ENCODE data around the gene RDX.

RDX gene

DNA sequence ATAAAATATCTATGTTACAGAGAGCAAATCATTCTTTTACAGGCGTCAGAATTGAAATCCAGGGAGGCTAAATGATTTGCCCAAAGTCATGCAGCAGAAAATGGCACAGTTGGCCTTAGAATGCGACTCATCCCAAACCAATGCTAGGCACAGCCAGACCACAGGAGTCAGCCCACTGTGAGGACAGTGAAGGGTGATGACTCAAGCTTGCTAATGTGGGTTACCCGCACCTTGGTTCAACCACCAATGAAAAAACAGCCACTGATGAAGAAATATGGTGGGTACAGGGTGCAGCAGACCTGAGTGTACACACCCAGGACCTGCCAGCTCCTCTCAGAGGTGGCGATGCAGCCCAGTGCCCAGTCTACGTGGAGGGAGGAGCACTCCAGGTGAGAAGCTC lies 113.5 kb downstream of the RDX start:
- Histone ChIP-seq H4K20me1 (ENCODE audit: insufficient read depth, low read length, poor library complexity, severe bottlenecking) (no peaks in the 10 kb centered on the region), H3F3A (ENCODE audit: low read depth) (no peaks in the 10 kb centered on the region), H2AFZ (ENCODE audit: low read length) (no peak overlapping the region), H3K4me3 (ENCODE audit: low read length, poor library complexity, severe bottlenecking) (no peak overlapping the region), H3K9me2 (replicated peaks; ENCODE audit: low read depth, low read length) (no peaks in the 10 kb centered on the region), H3K4me2 (ENCODE audit: low read depth, low read length, poor library complexity, severe bottlenecking) (no peak overlapping the region), H3K79me2 (ENCODE audit: insufficient read depth, low read length) (no peaks in the 10 kb centered on the region), H3K27me3 (ENCODE audit: insufficient read depth, low read length, poor library complexity, severe bottlenecking) (no peaks in the 10 kb centered on the region), H3K9ac (ENCODE audit: low read depth, low read length, poor library complexity, severe bottlenecking) (no peak overlapping the region), H3K9me3 (ENCODE audit: insufficient read depth, low read depth, low read length) (no peaks in the 10 kb centered on the region), H3K36me3 (ENCODE audit: insufficient read depth, low read length) (no peaks in the 10 kb centered on the region), H3K4me1 (ENCODE audit: insufficient read depth, low read length, poor library complexity, severe bottlenecking) (no peaks in the 10 kb centered on the region)
- TF ChIP-seq, protein P1, sequence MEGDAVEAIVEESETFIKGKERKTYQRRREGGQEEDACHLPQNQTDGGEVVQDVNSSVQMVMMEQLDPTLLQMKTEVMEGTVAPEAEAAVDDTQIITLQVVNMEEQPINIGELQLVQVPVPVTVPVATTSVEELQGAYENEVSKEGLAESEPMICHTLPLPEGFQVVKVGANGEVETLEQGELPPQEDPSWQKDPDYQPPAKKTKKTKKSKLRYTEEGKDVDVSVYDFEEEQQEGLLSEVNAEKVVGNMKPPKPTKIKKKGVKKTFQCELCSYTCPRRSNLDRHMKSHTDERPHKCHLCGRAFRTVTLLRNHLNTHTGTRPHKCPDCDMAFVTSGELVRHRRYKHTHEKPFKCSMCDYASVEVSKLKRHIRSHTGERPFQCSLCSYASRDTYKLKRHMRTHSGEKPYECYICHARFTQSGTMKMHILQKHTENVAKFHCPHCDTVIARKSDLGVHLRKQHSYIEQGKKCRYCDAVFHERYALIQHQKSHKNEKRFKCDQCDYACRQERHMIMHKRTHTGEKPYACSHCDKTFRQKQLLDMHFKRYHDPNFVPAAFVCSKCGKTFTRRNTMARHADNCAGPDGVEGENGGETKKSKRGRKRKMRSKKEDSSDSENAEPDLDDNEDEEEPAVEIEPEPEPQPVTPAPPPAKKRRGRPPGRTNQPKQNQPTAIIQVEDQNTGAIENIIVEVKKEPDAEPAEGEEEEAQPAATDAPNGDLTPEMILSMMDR (conservative IDR thresholded peaks at IDR 0.05; ENCODE audit: low read length): no peak
- TF ChIP-seq EZH2phosphoT487 (IDR thresholded peaks at IDR 0.05; ENCODE audit: borderline replicate concordance): no peak

DNA sequence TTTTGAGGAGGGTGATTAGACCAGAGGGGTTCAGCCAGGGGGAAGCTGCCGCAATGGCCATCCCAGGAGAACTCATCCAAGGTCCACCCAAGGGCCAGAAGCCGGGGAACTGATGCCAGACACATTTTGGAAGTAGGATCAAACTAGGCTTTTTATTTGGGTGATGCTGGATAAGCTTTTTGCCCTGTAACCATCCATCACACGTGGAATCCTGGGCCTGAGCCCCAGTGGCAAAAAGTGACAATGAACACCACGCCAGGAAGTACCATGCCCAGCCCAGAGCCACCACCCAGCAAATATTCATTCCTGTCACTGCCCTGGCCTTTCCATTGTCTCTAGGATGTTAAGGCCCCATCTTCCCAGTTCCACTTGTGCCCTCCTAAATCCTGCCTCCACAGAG lies 117.3 kb downstream of the RDX start:
- no peak for TF ChIP-seq EZH2phosphoT487 (IDR thresholded peaks at IDR 0.05; ENCODE audit: borderline replicate concordance)
- TF ChIP-seq, protein P1 (conservative IDR thresholded peaks at IDR 0.05; ENCODE audit: low read length): no peak
- no peaks in the 10 kb centered on the region for H3K27me3 ChIP-seq (ENCODE audit: insufficient read depth, low read length, poor library complexity, severe bottlenecking)

DNA sequence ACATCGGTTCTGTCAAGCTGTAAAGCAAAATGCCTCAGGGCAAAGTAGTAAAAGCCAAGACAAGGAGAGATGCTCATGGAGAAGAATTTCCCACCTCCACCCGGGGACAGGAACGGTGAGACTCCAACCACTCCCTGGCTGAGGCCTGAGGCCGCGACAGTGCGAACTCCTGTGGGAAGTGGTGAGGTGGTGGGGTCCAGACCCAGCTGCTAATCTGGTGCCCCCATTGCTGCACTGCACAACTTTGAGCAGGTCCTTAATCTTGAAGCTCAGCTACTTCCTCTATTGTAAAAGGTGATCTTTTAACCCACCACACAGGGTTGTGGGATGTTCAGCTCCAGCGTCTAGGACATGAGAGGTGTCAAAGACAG lies 119.3 kb downstream of the RDX start:
- H3K9ac ChIP-seq (ENCODE audit: low read depth, low read length, poor library complexity, severe bottlenecking): no peak overlapping the region
- no peak for TF ChIP-seq EZH2phosphoT487 (IDR thresholded peaks at IDR 0.05; ENCODE audit: borderline replicate concordance)
- TF ChIP-seq, protein P1 (conservative IDR thresholded peaks at IDR 0.05; ENCODE audit: low read length): no peak
- H3K36me3 ChIP-seq (ENCODE audit: insufficient read depth, low read length): no peaks in the 10 kb centered on the region
- H3K4me3 ChIP-seq (ENCODE audit: low read length, poor library complexity, severe bottlenecking): no peak overlapping the region
- H3K4me2 ChIP-seq (ENCODE audit: low read depth, low read length, poor library complexity, severe bottlenecking): no peak overlapping the region
- H4K20me1 ChIP-seq (ENCODE audit: insufficient read depth, low read length, poor library complexity, severe bottlenecking): no peaks in the 10 kb centered on the region
- H3F3A ChIP-seq (ENCODE audit: low read depth): no peaks in the 10 kb centered on the region
- no peaks in the 10 kb centered on the region for H3K79me2 ChIP-seq (ENCODE audit: insufficient read depth, low read length)
- no peaks in the 10 kb centered on the region for H3K27me3 ChIP-seq (ENCODE audit: insufficient read depth, low read length, poor library complexity, severe bottlenecking)
- H3K9me3 ChIP-seq (ENCODE audit: insufficient read depth, low read depth, low read length): no peaks in the 10 kb centered on the region
- H2AFZ ChIP-seq (ENCODE audit: low read length): no peak overlapping the region
- H3K9me2 ChIP-seq (replicated peaks; ENCODE audit: low read depth, low read length): no peaks in the 10 kb centered on the region
- H3K4me1 ChIP-seq (ENCODE audit: insufficient read depth, low read length, poor library complexity, severe bottlenecking): no peaks in the 10 kb centered on the region

More for the DNA sequence above, 117.3 kb downstream of the RDX start:
- Histone ChIP-seq H3F3A (ENCODE audit: low read depth) (no peaks in the 10 kb centered on the region), H3K9ac (ENCODE audit: low read depth, low read length, poor library complexity, severe bottlenecking) (no peak overlapping the region), H3K9me3 (ENCODE audit: insufficient read depth, low read depth, low read length) (no peaks in the 10 kb centered on the region), H3K9me2 (replicated peaks; ENCODE audit: low read depth, low read length) (no peaks in the 10 kb centered on the region), H3K79me2 (ENCODE audit: insufficient read depth, low read length) (no peaks in the 10 kb centered on the region), H3K36me3 (ENCODE audit: insufficient read depth, low read length) (no peaks in the 10 kb centered on the region), H2AFZ (ENCODE audit: low read length) (no peak overlapping the region), H3K4me3 (ENCODE audit: low read length, poor library complexity, severe bottlenecking) (no peak overlapping the region), H3K4me1 (ENCODE audit: insufficient read depth, low read length, poor library complexity, severe bottlenecking) (no peaks in the 10 kb centered on the region), H4K20me1 (ENCODE audit: insufficient read depth, low read length, poor library complexity, severe bottlenecking) (no peaks in the 10 kb centered on the region), H3K4me2 (ENCODE audit: low read depth, low read length, poor library complexity, severe bottlenecking) (no peak overlapping the region)
